NCI-H345 treated with DMSO at 0.1 percent for 48 hours (cell line): Measurements from ENCODE around the gene NFAM1.

Source experiments
- DNase-seq: peaks from one replicate; lab custom pipeline; 2025; ENCODE audit not compliant: unreplicated experiment; lab: John Stamatoyannopoulos, UW

Gene NFAM1

GRCh38 chr22:42432020-42432596 is at the start of gene NFAM1:
NFAM1 (minus strand) TSS chr22:42432403; CDS start chr22:42432357, 46 bp downstream.
- no peak for DNase-seq

GRCh38 chr22:42475122-42475521 is 42.9 kb upstream of the NFAM1 start:
- DNase-seq = no peak

- peak; percentile 9 for DNase-seq
Observed at GRCh38 chr22:42473484-42474193, 41.4 kb upstream of the NFAM1 start.

GRCh38 chr22:42472671-42473070 is 40.5 kb upstream of the NFAM1 start:
- DNase-seq = no peak

GRCh38 chr22:42471441-42471840 is 39.2 kb upstream of the NFAM1 start:
- DNase-seq = no peak

- no peak for DNase-seq
Observed at GRCh38 chr22:42470366-42471082, 38.3 kb upstream of the NFAM1 start.

GRCh38 chr22:42468841-42469240 is 36.6 kb upstream of the NFAM1 start:
- DNase-seq = no peak

- peak; percentile 85 for DNase-seq
Observed at GRCh38 chr22:42462016-42462415, 29.8 kb upstream of the NFAM1 start.

GRCh38 chr22:42461511-42461910 is 29.3 kb upstream of the NFAM1 start:
- peak; percentile 85 for DNase-seq

- no peak for DNase-seq
Observed at GRCh38 chr22:42459287-42460063, 27.3 kb upstream of the NFAM1 start.

- no peak for DNase-seq
Observed at GRCh38 chr22:42452916-42453315, 20.7 kb upstream of the NFAM1 start.

- DNase-seq = no peak
Observed at GRCh38 chr22:42452456-42452855, 20.3 kb upstream of the NFAM1 start.

GRCh38 chr22:42451499-42452145 is 19.4 kb upstream of the NFAM1 start:
- DNase-seq = no peak

- DNase-seq = no peak
Observed at GRCh38 chr22:42450862-42451261, 18.7 kb upstream of the NFAM1 start.

GRCh38 chr22:42446151-42446550 is 13.9 kb upstream of the NFAM1 start:
- DNase-seq = no peak

GRCh38 chr22:42444077-42444904 is 12.1 kb upstream of the NFAM1 start:
- DNase-seq = peak; percentile 44

GRCh38 chr22:42443240-42444076 is 11.3 kb upstream of the NFAM1 start:
- no peak for DNase-seq

GRCh38 chr22:42442748-42443147 is 10.5 kb upstream of the NFAM1 start:
- no peak for DNase-seq

GRCh38 chr22:42440728-42441127 is 8.5 kb upstream of the NFAM1 start:
- no peak for DNase-seq
